ENCODE data around the gene FGF22.
"Not testable (repeated sequence)": the region's sequence is repeated elsewhere in the genome, so short reads cannot be mapped to it uniquely, and the experiment has no call there.

- TF ChIP-seq CBX5 (CRISPR knock-in tag; IDR thresholded peaks at IDR 0.05; ENCODE audit: borderline replicate concordance); CTCF (CRISPR knock-in tag; IDR thresholded peaks at IDR 0.05); POLR2A (IDR thresholded peaks at IDR 0.05; ENCODE audit: insufficient read depth in 1 of 2, low read depth in 2 of 2, low read length in 2 of 2); RAD21 (CRISPR knock-in tag; IDR thresholded peaks at IDR 0.05); ZNF274 (CRISPR knock-in tag; IDR thresholded peaks at IDR 0.05); MTA3 (CRISPR knock-in tag; IDR thresholded peaks at IDR 0.05); MYNN (CRISPR knock-in tag; IDR thresholded peaks at IDR 0.05; ENCODE audit: low read depth); GPN1 (CRISPR knock-in tag; IDR thresholded peaks at IDR 0.05; ENCODE audit: borderline replicate concordance): not testable (repeated sequence)
Measured at GRCh38 chr19:626566-626965, 13.1 kb upstream of the FGF22 start.
